ENCODE results near the gene CPXM1. TPM values are rescaled to one million over a fixed set of nuclear protein-coding genes. Genes with fewer than 3 reads are reported as not detected.

CPXM1 gene
- total RNA-seq, 1 donor from 2014 or later: 9.8 TPM

- TF ChIP-seq CTCF (IDR thresholded peaks at IDR 0.05): no peak
- ATAC-seq (ENCODE audit: low read depth) (no peak), DNase-seq (no peak)
- H3K27me3 Mint-ChIP-seq: peaks cover 20% of the 10 kb centered on the region
- no peak overlapping the region for H3K4me3 Mint-ChIP-seq
- H3K27ac Mint-ChIP-seq: no peak overlapping the region
- H3K4me1 Mint-ChIP-seq: peaks cover 2% of the 10 kb centered on the region
- no peaks in the 10 kb centered on the region for H3K9me3 Mint-ChIP-seq
- CTCF ChIA-PET: no interaction called here
- intact Hi-C loops (cut with micrococcal nuclease): no loop called here
- POLR2A ChIA-PET: no interaction called here
- H3K36me3 Mint-ChIP-seq (ENCODE audit: low read depth): no peaks in the 10 kb centered on the region
Measured at GRCh38 chr20:2793471-2793870, 7.0 kb downstream of the CPXM1 start.

- DNase-seq (no peak), ATAC-seq (ENCODE audit: low read depth) (no peak)
- no peaks in the 10 kb centered on the region for H3K36me3 Mint-ChIP-seq (ENCODE audit: low read depth)
- no peaks in the 10 kb centered on the region for H3K4me1 Mint-ChIP-seq
- no peak overlapping the region for H3K4me3 Mint-ChIP-seq
- H3K9me3 Mint-ChIP-seq: peaks cover 5% of the 10 kb centered on the region
- intact Hi-C loops (cut with micrococcal nuclease): no loop called here
- no peak overlapping the region for H3K27ac Mint-ChIP-seq
- TF ChIP-seq CTCF (IDR thresholded peaks at IDR 0.05): no peak
- CTCF ChIA-PET: no interaction called here
- H3K27me3 Mint-ChIP-seq: peaks cover 21% of the 10 kb centered on the region
- POLR2A ChIA-PET: no interaction called here
Measured at GRCh38 chr20:2783908-2784566, 16.4 kb downstream of the CPXM1 start.

GRCh38 chr20:2780948-2781347, 19.5 kb downstream of the CPXM1 start:
- no peak overlapping the region for H3K4me3 Mint-ChIP-seq
- no peak for TF ChIP-seq CTCF (IDR thresholded peaks at IDR 0.05)
- intact Hi-C loops (cut with micrococcal nuclease): no loop called here
- H3K27ac Mint-ChIP-seq: no peak overlapping the region
- H3K27me3 Mint-ChIP-seq: peaks cover 30% of the 10 kb centered on the region
- ATAC-seq (ENCODE audit: low read depth) (no peak), DNase-seq (no peak)
- ChIA-PET CTCF (no interaction called here), POLR2A (interaction anchor here (0.6 kb wide), 1 partner anchor 9 kb away, joined by 3 read pairs; no protein-coding TSS in a partner anchor)
- no peaks in the 10 kb centered on the region for H3K36me3 Mint-ChIP-seq (ENCODE audit: low read depth)
- H3K9me3 Mint-ChIP-seq: peaks cover 2% of the 10 kb centered on the region
- no peaks in the 10 kb centered on the region for H3K4me1 Mint-ChIP-seq

GRCh38 chr20:2778602-2779321, 21.7 kb downstream of the CPXM1 start:
- DNase-seq (no peak), ATAC-seq (ENCODE audit: low read depth) (no peak)
- POLR2A ChIA-PET: no interaction called here
- Mint-ChIP-seq H3K9me3 (no peaks in the 10 kb centered on the region), H3K27ac (no peak overlapping the region), H3K4me1 (no peaks in the 10 kb centered on the region), H3K36me3 (ENCODE audit: low read depth) (no peaks in the 10 kb centered on the region), H3K4me3 (no peak overlapping the region), H3K27me3 (peaks cover 28% of the 10 kb centered on the region)
- TF ChIP-seq CTCF (IDR thresholded peaks at IDR 0.05): no peak
- CTCF ChIA-PET: no interaction called here
- intact Hi-C loops (cut with micrococcal nuclease): no loop called here

GRCh38 chr20:2775139-2775538, 25.3 kb downstream of the CPXM1 start:
- no peak for TF ChIP-seq CTCF (IDR thresholded peaks at IDR 0.05)
- ChIA-PET POLR2A (no interaction called here), CTCF (no interaction called here)
- peaks cover 32% of the 10 kb centered on the region for H3K27me3 Mint-ChIP-seq
- intact Hi-C loops (cut with micrococcal nuclease): no loop called here
- H3K4me3 Mint-ChIP-seq: no peak overlapping the region
- ATAC-seq (ENCODE audit: low read depth): no peak
- DNase-seq: no peak
- no peaks in the 10 kb centered on the region for H3K36me3 Mint-ChIP-seq (ENCODE audit: low read depth)
- no peaks in the 10 kb centered on the region for H3K9me3 Mint-ChIP-seq
- H3K4me1 Mint-ChIP-seq: no peaks in the 10 kb centered on the region
- H3K27ac Mint-ChIP-seq: no peak overlapping the region
